HEK293 (cell line): Measurements from ENCODE around the gene NFKBIA.

Experiments used
- CTCF ChIA-PET: fragments of 350-600 bp; formaldehyde crosslinking; extraction: SDS; loops from one replicate; lab custom pipeline; 2021; ENCODE audit warnings: antibody characterized with exemption; lab: Yijun Ruan, JAX
- POLR2A ChIA-PET: fragments of 300-600 bp; formaldehyde crosslinking; extraction: SDS; loops from one replicate; lab custom pipeline; 2020; ENCODE audit warnings: antibody characterized with exemption, inconsistent platforms; lab: Yijun Ruan, JAX
- H3K27ac ChIP-seq: fragments of 200-500 bp; sonication (Bioruptor generic); 2 replicates; pipeline ENCODE4 v1.5.1; 2014; ENCODE audit warnings: low read depth, low read length, control low read depth, inconsistent platforms; ENCODE audit errors: extremely low read depth
- H3K36me3 ChIP-seq, 2 experiments: fragments of 200-500 bp in 1 of 2; sonication (Bioruptor generic) in 1 of 2; 1 replicate in 1 of 2; 2 replicates in 1 of 2; pipeline ENCODE4 v1.5.1; 2014 to 2017; ENCODE audit warnings: inconsistent platforms in 2 of 2, low read length in 2 of 2; ENCODE audit not compliant: control insufficient read depth in 2 of 2, insufficient read depth in 1 of 2
- H3K4me1 ChIP-seq: fragments of 200-500 bp; sonication (Bioruptor generic); 2 replicates; pipeline ENCODE4 v1.5.1; 2014; ENCODE audit warnings: mild to moderate bottlenecking, low read length, inconsistent platforms; ENCODE audit not compliant: control insufficient read depth, insufficient read depth
- H3K4me3 ChIP-seq: 2 replicates; pipeline ENCODE4 v1.5.1; 2011; ENCODE audit warnings: low read depth, mild to moderate bottlenecking, control low read depth, low read length, moderate library complexity
- H3K9me3 ChIP-seq: fragments of 200-500 bp; sonication (Bioruptor generic); 2 replicates; pipeline ENCODE4 v1.5.1; 2014; ENCODE audit warnings: low read depth, low read length, inconsistent platforms; ENCODE audit not compliant: control insufficient read depth, insufficient read depth
- GLIS2 ChIP-seq: fragments of 450-650 bp; formaldehyde crosslinking; IDR thresholded peaks from 2 replicates; pipeline ENCODE4 v1.5.1; 2016; ENCODE audit warnings: missing biosample characterization, missing genetic modification characterization
- KLF1 ChIP-seq: fragments of 450-650 bp; formaldehyde crosslinking; IDR thresholded peaks from 2 replicates; pipeline ENCODE4 v1.5.1; 2016; ENCODE audit warnings: missing biosample characterization, missing genetic modification characterization
- OSR2 ChIP-seq: fragments of 450-650 bp; formaldehyde crosslinking; IDR thresholded peaks from 2 replicates; pipeline ENCODE4 v1.5.1; 2016; ENCODE audit warnings: missing biosample characterization, missing genetic modification characterization
- ZNF2 ChIP-seq: fragments of 450-650 bp; formaldehyde crosslinking; IDR thresholded peaks from 2 replicates; pipeline ENCODE4 v1.5.1; 2016; ENCODE audit warnings: missing biosample characterization, missing genetic modification characterization
- ZNF394 ChIP-seq: fragments of 450-650 bp; formaldehyde crosslinking; IDR thresholded peaks from 2 replicates; pipeline ENCODE4 v1.5.1; 2016; ENCODE audit warnings: missing biosample characterization, missing genetic modification characterization, mild to moderate bottlenecking, moderate library complexity, borderline replicate concordance
- ZNF423 ChIP-seq: fragments of 450-650 bp; formaldehyde crosslinking; IDR thresholded peaks from 2 replicates; pipeline ENCODE4 v1.5.1; 2016; ENCODE audit warnings: missing biosample characterization, missing genetic modification characterization
- ZNF433 ChIP-seq: fragments of 450-650 bp; formaldehyde crosslinking; IDR thresholded peaks from 2 replicates; pipeline ENCODE4 v1.5.1; 2016; ENCODE audit warnings: missing biosample characterization, missing genetic modification characterization, low read depth
- ZNF654 ChIP-seq: fragments of 450-650 bp; formaldehyde crosslinking; IDR thresholded peaks from 2 replicates; pipeline ENCODE4 v1.5.1; 2016; ENCODE audit warnings: low read depth, missing biosample characterization, missing genetic modification characterization
- TF ChIP-seq, protein P1 (sequence below): fragments of 450-650 bp; formaldehyde crosslinking; IDR thresholded peaks from 2 replicates; pipeline ENCODE4 v1.5.1; 2016; ENCODE audit warnings: missing biosample characterization, missing genetic modification characterization
- TF ChIP-seq, protein P2 (sequence below): fragments of 450-650 bp; formaldehyde crosslinking; IDR thresholded peaks from 2 replicates; pipeline ENCODE4; 2016; ENCODE audit warnings: missing biosample characterization, missing genetic modification characterization
- TF ChIP-seq, protein P3 (sequence below): fragments of 450-650 bp; formaldehyde crosslinking; IDR thresholded peaks from 2 replicates; pipeline ENCODE4 v1.5.1; 2016; ENCODE audit warnings: missing biosample characterization, missing genetic modification characterization
- TF ChIP-seq, protein P4 (sequence below): fragments of 450-650 bp; formaldehyde crosslinking; IDR thresholded peaks from 2 replicates; pipeline ENCODE4 v1.5.1; 2016; ENCODE audit warnings: missing biosample characterization, missing genetic modification characterization
- TF ChIP-seq, protein P5 (sequence below): fragments of 450-650 bp; formaldehyde crosslinking; IDR thresholded peaks from 2 replicates; pipeline ENCODE4 v1.5.1; 2016; ENCODE audit warnings: missing biosample characterization, missing genetic modification characterization
- TF ChIP-seq, protein P6 (sequence below): fragments of 450-650 bp; formaldehyde crosslinking; IDR thresholded peaks from 2 replicates; pipeline ENCODE4 v1.5.1; 2016; ENCODE audit warnings: missing biosample characterization, missing genetic modification characterization

Gene NFKBIA

DNA sequence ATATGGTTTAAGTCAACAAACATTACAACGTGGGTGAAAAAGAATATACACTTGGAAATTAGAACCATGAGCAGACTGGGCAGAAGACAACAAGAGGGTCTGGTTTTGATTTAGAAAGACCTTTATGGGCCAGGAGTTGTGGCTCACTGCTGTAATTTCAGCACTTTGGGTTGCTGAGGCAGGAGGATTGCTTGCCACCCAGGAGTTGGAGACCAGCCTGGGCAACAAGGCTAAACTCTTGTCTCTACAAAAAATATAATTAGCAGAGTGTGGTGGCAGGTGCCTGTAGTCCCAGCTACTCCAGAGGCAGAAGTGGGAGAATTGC, 2.7 kb upstream of the NFKBIA start:
- TF ChIP-seq, protein P1, sequence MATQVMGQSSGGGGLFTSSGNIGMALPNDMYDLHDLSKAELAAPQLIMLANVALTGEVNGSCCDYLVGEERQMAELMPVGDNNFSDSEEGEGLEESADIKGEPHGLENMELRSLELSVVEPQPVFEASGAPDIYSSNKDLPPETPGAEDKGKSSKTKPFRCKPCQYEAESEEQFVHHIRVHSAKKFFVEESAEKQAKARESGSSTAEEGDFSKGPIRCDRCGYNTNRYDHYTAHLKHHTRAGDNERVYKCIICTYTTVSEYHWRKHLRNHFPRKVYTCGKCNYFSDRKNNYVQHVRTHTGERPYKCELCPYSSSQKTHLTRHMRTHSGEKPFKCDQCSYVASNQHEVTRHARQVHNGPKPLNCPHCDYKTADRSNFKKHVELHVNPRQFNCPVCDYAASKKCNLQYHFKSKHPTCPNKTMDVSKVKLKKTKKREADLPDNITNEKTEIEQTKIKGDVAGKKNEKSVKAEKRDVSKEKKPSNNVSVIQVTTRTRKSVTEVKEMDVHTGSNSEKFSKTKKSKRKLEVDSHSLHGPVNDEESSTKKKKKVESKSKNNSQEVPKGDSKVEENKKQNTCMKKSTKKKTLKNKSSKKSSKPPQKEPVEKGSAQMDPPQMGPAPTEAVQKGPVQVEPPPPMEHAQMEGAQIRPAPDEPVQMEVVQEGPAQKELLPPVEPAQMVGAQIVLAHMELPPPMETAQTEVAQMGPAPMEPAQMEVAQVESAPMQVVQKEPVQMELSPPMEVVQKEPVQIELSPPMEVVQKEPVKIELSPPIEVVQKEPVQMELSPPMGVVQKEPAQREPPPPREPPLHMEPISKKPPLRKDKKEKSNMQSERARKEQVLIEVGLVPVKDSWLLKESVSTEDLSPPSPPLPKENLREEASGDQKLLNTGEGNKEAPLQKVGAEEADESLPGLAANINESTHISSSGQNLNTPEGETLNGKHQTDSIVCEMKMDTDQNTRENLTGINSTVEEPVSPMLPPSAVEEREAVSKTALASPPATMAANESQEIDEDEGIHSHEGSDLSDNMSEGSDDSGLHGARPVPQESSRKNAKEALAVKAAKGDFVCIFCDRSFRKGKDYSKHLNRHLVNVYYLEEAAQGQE (tag by site-specific recombination), result no peak
- TF ChIP-seq ZNF433 (tag by site-specific recombination), result no peak
- TF ChIP-seq, protein P2, sequence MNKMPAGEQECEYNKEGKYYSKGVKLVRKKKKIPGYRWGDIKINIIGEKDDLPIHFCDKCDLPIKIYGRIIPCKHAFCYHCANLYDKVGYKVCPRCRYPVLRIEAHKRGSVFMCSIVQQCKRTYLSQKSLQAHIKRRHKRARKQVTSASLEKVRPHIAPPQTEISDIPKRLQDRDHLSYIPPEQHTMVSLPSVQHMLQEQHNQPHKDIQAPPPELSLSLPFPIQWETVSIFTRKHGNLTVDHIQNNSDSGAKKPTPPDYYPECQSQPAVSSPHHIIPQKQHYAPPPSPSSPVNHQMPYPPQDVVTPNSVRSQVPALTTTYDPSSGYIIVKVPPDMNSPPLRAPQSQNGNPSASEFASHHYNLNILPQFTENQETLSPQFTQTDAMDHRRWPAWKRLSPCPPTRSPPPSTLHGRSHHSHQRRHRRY (tag by site-specific recombination), result no peak
- TF ChIP-seq OSR2 (tag by site-specific recombination), result 0 out of 2 replicates have a peak, but pooled peaks have one; percentile 10
- TF ChIP-seq ZNF423, result no peak
- TF ChIP-seq, protein P3, sequence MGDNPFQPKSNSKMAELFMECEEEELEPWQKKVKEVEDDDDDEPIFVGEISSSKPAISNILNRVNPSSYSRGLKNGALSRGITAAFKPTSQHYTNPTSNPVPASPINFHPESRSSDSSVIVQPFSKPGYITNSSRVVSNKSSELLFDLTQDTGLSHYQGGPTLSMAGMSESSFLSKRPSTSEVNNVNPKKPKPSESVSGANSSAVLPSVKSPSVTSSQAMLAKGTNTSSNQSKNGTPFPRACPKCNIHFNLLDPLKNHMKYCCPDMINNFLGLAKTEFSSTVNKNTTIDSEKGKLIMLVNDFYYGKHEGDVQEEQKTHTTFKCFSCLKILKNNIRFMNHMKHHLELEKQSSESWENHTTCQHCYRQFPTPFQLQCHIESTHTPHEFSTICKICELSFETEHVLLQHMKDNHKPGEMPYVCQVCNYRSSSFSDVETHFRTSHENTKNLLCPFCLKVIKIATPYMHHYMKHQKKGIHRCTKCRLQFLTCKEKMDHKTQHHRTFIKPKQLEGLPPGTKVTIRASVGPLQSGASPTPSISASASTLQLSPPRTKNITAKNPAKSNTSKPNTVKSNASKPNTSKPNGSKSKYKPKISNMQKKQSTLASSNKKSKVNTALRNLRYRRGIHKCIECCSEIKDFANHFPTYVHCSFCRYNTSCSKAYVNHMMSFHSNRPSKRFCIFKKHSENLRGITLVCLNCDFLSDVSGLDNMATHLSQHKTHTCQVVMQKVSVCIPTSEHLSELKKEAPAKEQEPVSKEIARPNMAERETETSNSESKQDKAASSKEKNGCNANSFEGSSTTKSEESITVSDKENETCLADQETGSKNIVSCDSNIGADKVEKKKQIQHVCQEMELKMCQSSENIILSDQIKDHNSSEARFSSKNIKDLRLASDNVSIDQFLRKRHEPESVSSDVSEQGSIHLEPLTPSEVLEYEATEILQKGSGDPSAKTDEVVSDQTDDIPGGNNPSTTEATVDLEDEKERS (tag by site-specific recombination), result no peak
- TF ChIP-seq ZNF394 (tag by site-specific recombination), result peak; percentile 47; the same call in 1 of the 2 replicates
- TF ChIP-seq, protein P4, sequence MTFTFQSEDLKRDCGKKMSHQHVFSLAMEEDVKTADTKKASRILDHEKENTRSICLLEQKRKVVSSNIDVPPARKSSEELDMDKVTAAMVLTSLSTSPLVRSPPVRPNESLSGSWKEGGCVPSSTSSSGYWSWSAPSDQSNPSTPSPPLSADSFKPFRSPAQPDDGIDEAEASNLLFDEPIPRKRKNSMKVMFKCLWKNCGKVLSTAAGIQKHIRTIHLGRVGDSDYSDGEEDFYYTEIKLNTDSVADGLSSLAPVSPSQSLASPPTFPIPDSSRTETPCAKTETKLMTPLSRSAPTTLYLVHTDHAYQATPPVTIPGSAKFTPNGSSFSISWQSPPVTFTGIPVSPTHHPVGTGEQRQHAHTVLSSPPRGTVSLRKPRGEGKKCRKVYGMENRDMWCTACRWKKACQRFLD, result no peak
- Histone ChIP-seq H3K9me3 (no peaks in the 10 kb centered on the region), H3K27ac (no peak overlapping the region), H3K4me1 (0 out of 2 replicates have a peak, but pooled peaks cover 4% of the 10 kb centered on the region), H3K36me3 (peaks cover 5 to 14% of the 10 kb centered on the region in 2 experiments; a peak in 1 of 3 replicates), H3K4me3 (no peak overlapping the region)
- ChIA-PET POLR2A (no interaction called here), CTCF (interaction anchor here (0.7 to 2.8 kb wide), 5 partner anchors 32 to 267 kb away, joined by 3 to 16 read pairs (median 4); no protein-coding TSS in a partner anchor)

DNA sequence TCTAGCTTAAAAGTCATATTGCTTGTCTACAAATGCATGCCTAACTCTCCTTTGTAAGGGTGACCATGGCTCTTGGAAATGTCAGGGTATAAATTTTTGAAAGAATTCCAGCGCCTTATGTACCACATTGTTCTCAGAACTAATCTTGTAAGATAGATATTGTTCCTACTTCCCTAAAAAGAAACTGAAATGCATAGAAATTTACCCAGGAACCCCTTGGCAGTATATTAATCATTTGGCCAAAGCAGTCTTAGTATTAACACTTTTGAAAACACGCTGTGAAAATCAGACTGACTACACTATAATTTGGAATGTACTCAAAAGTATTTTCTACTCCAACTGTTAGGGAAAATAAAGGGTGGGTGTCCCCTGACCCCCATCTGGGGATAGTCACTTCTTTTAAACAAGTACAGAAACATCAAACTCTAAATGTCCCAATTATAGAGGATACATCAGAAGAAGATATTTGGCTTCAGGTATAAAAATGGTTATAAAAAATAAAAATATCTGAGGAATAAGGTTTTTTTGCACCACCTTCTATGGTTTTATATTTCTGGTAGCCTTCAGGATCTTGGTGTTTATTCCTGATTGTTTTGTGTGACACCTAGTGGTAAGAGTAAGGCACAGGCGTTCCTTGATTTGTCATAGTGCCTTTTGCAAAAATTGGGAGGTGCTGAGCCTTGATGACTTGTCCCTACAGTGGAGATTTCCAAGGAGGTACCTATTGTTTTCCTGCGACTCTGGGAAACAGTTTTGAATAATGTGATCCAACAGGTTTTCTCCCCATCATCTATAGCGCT, 2.2 kb upstream of the NFKBIA start:
- CTCF ChIA-PET, result interaction anchor here (0.6 to 3.5 kb wide), 13 partner anchors 12 to 269 kb away, joined by 3 to 16 read pairs (median 5); no protein-coding TSS in a partner anchor
- TF ChIP-seq, protein P5, sequence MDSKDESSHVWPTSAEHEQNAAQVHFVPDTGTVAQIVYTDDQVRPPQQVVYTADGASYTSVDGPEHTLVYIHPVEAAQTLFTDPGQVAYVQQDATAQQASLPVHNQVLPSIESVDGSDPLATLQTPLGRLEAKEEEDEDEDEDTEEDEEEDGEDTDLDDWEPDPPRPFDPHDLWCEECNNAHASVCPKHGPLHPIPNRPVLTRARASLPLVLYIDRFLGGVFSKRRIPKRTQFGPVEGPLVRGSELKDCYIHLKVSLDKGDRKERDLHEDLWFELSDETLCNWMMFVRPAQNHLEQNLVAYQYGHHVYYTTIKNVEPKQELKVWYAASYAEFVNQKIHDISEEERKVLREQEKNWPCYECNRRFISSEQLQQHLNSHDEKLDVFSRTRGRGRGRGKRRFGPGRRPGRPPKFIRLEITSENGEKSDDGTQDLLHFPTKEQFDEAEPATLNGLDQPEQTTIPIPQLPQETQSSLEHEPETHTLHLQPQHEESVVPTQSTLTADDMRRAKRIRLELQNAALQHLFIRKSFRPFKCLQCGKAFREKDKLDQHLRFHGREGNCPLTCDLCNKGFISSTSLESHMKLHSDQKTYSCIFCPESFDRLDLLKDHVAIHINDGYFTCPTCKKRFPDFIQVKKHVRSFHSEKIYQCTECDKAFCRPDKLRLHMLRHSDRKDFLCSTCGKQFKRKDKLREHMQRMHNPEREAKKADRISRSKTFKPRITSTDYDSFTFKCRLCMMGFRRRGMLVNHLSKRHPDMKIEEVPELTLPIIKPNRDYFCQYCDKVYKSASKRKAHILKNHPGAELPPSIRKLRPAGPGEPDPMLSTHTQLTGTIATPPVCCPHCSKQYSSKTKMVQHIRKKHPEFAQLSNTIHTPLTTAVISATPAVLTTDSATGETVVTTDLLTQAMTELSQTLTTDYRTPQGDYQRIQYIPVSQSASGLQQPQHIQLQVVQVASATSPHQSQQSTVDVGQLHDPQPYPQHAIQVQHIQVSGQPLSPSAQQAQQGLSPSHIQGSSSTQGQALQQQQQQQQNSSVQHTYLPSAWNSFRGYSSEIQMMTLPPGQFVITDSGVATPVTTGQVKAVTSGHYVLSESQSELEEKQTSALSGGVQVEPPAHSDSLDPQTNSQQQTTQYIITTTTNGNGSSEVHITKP, result peak; percentile 23; the same call in 1 of the 2 replicates
- TF ChIP-seq KLF1, result no peak
- TF ChIP-seq ZNF2 (tag by site-specific recombination), result peak; percentile 32; the same call in 1 of the 2 replicates
- TF ChIP-seq ZNF654 (tag by site-specific recombination), result peak; percentile 78
- TF ChIP-seq GLIS2 (tag by site-specific recombination), result no peak
- TF ChIP-seq, protein P6, sequence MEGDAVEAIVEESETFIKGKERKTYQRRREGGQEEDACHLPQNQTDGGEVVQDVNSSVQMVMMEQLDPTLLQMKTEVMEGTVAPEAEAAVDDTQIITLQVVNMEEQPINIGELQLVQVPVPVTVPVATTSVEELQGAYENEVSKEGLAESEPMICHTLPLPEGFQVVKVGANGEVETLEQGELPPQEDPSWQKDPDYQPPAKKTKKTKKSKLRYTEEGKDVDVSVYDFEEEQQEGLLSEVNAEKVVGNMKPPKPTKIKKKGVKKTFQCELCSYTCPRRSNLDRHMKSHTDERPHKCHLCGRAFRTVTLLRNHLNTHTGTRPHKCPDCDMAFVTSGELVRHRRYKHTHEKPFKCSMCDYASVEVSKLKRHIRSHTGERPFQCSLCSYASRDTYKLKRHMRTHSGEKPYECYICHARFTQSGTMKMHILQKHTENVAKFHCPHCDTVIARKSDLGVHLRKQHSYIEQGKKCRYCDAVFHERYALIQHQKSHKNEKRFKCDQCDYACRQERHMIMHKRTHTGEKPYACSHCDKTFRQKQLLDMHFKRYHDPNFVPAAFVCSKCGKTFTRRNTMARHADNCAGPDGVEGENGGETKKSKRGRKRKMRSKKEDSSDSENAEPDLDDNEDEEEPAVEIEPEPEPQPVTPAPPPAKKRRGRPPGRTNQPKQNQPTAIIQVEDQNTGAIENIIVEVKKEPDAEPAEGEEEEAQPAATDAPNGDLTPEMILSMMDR (tag by site-specific recombination), result 0 out of 2 replicates have a peak, but pooled peaks have one; percentile 24
- POLR2A ChIA-PET, result interaction anchor here (3.0 kb wide), 1 partner anchor 420 kb away, joined by 13 read pairs; the partner anchor contains the start of gene BRMS1L
- peaks cover 11 to 19% of the 10 kb centered on the region in 2 experiments for H3K36me3 ChIP-seq
- H3K27ac ChIP-seq, result no peak overlapping the region
- H3K9me3 ChIP-seq, result no peaks in the 10 kb centered on the region
- 0 out of 2 replicates have a peak, but pooled peaks cover 4% of the 10 kb centered on the region for H3K4me1 ChIP-seq
- H3K4me3 ChIP-seq, result no peak overlapping the region
